Central memory CD8-positive, alpha-beta T cell (primary cell): ENCODE results near the gene KRTCAP2.

Experiments
- ATAC-seq: fragments of 150-1000 bp; cut with Tn5 transposase; replicated peaks from 2 replicates; pipeline ENCODE4 v1.10.0; 2022; ENCODE audit warnings: mild to moderate bottlenecking, moderate FRiP score, moderate number of reproducible peaks; ENCODE audit not compliant: poor library complexity, severe bottlenecking; ENCODE audit errors: extremely low read depth
- DNase-seq, 2 donors: peaks; one replicate each; pipeline ENCODE4 v3.0.0; 2021; ENCODE audit warnings: low spot score in 2 of 2
- H3K27ac Mint-ChIP-seq: one replicate; pipeline ENCODE4 v1.8.0; 2022; ENCODE audit warnings: low read depth, mild to moderate bottlenecking, moderate library complexity, mixed read lengths
- H3K27me3 Mint-ChIP-seq: one replicate; pipeline ENCODE4 v1.8.0; 2022; ENCODE audit warnings: mixed read lengths
- H3K36me3 Mint-ChIP-seq: one replicate; pipeline ENCODE4 v1.8.0; 2022; ENCODE audit warnings: mild to moderate bottlenecking, moderate library complexity, mixed read lengths; ENCODE audit not compliant: insufficient read depth
- H3K4me1 Mint-ChIP-seq: one replicate; pipeline ENCODE4 v1.8.0; 2022; ENCODE audit warnings: mixed read lengths
- H3K4me3 Mint-ChIP-seq: one replicate; pipeline ENCODE4 v1.8.0; 2022; ENCODE audit warnings: mild to moderate bottlenecking, moderate library complexity, mixed read lengths
- H3K9me3 Mint-ChIP-seq: one replicate; pipeline ENCODE4 v1.8.0; 2022; ENCODE audit warnings: mixed read lengths

The KRTCAP2 gene

DNA sequence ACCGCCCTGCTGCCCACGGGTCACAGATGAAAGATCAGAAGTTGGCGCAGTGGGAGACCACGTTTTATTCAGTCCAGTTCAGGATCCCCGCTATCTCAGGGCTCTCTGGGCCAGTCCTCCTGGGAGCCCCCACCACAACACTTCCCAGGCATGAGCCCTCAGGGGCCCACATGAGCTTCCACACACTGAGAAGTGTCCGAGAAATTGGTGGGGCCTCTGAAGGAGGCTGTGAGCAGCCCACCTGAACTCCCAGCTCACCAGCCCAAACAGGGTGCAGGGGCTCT lies 12.6 kb upstream of the KRTCAP2 start:
- ATAC-seq (no peak), DNase-seq (no peak)
- peaks cover 12% of the 10 kb centered on the region for H3K4me1 Mint-ChIP-seq
- no peak overlapping the region for H3K4me3 Mint-ChIP-seq
- peaks cover 7% of the 10 kb centered on the region for H3K36me3 Mint-ChIP-seq
- no peak overlapping the region for H3K27ac Mint-ChIP-seq
- H3K27me3 Mint-ChIP-seq: no peaks in the 10 kb centered on the region
- H3K9me3 Mint-ChIP-seq: no peaks in the 10 kb centered on the region

DNA sequence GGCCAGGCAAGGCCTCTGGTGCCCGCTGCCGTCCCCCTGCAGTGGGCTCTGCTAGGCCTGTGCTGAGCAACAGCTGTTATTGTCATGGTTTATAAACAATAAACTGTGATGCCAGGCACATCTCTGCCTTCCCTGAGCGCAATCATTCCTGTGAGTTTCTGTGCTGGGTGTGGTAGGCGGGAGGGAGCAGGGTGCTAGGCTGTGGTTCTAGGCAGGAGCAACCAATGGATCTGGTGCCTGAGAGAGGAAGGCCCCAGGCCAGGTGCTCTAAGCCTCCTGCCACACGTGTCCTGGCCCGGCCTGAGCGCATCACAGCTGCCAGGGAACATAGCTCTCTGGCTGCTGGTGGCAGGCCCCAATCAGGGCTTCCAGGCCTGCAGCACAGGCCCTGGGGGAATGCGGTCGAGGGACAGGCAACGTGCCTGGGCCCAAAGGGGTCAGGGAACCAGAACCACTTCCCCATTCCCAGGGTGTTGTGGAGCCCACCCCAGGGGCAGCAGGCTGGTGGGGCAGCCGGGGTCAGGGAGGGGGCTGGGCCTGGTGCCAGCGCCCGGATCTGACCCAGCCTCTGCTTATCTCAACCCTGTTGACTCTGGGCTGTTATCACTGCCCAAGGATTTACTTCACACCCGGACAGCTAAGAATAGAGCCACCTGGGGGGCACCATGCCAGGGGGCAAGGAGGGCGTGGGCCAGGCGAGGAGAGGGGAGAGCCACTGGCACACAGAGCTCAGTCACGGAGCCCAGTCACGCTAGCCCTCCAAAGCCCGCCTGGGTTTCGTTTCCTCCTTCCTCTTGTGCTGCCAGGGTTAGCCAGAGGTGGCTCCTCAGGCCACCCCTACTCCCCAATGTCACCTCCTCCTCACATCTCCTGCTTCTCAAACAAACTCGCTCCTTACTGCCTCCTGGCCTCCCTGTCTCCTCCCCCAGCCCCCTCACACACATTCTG lies 12.0 kb upstream of the KRTCAP2 start:
- ATAC-seq (no peak), DNase-seq (no peak)
- no peak overlapping the region for H3K27ac Mint-ChIP-seq
- H3K36me3 Mint-ChIP-seq: peaks cover 7% of the 10 kb centered on the region
- H3K27me3 Mint-ChIP-seq: no peaks in the 10 kb centered on the region
- no peak overlapping the region for H3K4me3 Mint-ChIP-seq
- peaks cover 12% of the 10 kb centered on the region for H3K4me1 Mint-ChIP-seq
- H3K9me3 Mint-ChIP-seq: no peaks in the 10 kb centered on the region

DNA sequence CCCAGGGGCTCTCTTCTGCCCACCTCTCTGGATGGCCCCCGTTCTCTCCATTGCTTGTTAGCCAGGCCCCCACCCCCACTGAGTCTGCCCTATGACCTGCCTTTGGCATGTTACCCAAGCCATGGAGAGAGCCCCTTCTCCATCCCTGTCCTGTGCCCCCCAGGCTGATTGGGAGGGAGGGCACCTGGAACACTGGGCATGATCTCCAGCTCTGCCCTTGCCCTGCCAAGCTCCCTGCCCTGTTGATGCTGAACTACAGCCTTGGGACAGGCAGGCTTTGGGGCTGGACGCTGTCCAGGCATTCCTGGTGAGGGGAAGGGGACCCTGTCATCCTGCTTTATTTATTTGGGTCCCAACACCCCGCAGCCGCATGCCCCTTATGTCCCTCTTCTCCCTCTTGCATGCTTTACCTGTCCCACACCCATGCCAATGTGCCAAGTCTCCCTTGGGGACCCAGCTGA lies 11.3 kb upstream of the KRTCAP2 start:
- Mint-ChIP-seq H3K4me1 (peaks cover 12% of the 10 kb centered on the region), H3K27ac (no peak overlapping the region), H3K36me3 (peaks cover 10% of the 10 kb centered on the region), H3K27me3 (no peaks in the 10 kb centered on the region), H3K9me3 (no peaks in the 10 kb centered on the region), H3K4me3 (no peak overlapping the region)
- DNase-seq: no peak
- no peak for ATAC-seq

DNA sequence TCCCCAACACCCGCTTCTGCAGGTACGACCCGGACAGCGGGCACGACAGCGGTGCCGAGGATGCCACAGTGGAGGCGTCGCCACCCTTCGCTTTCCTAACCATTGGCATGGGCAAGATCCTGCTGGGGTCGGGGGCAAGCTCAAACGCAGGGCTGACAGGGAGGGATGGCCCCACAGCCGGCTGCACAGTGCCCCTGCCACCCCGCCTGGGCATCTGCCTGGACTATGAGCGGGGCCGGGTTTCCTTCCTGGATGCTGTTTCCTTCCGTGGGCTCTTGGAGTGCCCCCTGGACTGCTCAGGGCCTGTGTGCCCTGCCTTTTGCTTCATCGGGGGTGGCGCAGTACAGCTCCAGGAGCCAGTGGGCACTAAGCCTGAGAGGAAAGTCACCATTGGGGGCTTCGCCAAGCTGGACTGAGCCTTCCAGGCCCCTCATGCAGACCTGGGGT lies 10.7 kb upstream of the KRTCAP2 start:
- no peak overlapping the region for H3K27ac Mint-ChIP-seq
- DNase-seq (no peak), ATAC-seq (no peak)
- H3K27me3 Mint-ChIP-seq: no peaks in the 10 kb centered on the region
- H3K4me3 Mint-ChIP-seq: no peak overlapping the region
- peaks cover 12% of the 10 kb centered on the region for H3K4me1 Mint-ChIP-seq
- H3K36me3 Mint-ChIP-seq: peaks cover 14% of the 10 kb centered on the region
- H3K9me3 Mint-ChIP-seq: no peaks in the 10 kb centered on the region

DNA sequence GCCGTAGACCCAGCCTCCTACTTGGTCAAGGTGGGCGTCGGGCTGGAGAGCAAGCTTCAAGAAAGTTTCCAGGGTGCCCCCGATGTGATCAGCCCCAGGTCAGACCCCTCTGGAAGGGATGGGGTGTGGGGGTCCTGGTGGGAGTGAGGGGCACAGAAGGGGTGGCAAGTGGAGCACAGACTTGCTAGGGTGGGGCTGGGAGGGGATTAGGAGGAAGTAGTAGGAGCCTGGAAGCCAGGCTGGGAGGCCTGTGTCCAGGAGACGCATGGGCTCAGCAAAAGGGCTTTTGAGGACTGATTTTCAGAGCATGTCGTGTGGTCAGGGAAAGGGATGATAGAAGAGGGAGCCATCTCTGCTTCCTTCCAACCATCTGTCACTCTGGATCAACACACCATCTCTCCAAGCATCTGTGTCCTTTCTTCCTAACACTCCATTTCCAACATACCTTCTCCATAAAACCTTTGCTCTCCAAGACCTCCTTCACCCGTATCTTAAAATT lies 9.0 kb upstream of the KRTCAP2 start:
- ATAC-seq: no peak
- Mint-ChIP-seq H3K9me3 (no peaks in the 10 kb centered on the region), H3K36me3 (peaks cover 15% of the 10 kb centered on the region), H3K4me3 (no peak overlapping the region), H3K27ac (no peak overlapping the region), H3K27me3 (no peaks in the 10 kb centered on the region), H3K4me1 (peaks cover 6% of the 10 kb centered on the region)
- no peak for DNase-seq

DNA sequence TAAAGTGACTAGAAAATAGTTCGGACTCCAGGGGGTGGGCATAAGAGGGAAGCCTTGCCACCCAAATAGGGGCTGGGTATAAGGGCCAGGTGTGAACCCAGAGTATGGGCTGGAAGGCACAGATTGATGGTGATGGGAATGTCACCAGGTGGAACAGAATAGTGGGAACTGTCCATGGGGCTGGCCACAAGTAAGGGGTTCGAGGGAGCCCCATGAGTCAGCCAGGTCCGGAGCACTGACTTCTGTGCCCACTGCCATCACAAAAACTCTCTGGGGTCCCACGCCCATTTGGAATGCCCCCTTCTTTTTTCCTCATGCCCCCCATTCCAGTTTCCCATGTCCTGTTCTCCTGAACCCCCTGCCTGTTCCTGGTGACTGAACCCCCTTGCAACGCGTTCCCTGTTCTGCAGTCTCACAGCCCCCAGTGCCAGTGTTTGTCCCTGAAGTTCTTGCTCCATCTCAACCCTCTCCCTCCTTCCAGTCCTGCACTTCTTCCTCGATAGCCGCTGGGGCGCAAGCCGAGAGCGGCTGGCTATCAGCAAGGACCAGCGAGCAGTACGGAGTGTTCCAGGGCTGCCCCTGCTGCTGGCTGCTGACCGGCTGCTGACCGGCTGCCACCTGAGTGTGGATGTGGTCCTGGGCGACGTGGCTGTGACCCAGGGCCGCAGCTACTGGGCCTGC lies 8.4 kb upstream of the KRTCAP2 start:
- no peak for DNase-seq
- Mint-ChIP-seq H3K9me3 (no peaks in the 10 kb centered on the region), H3K4me1 (peaks cover 12% of the 10 kb centered on the region), H3K27me3 (no peaks in the 10 kb centered on the region), H3K27ac (no peak overlapping the region), H3K4me3 (no peak overlapping the region), H3K36me3 (peaks cover 16% of the 10 kb centered on the region)
- no peak for ATAC-seq

DNA sequence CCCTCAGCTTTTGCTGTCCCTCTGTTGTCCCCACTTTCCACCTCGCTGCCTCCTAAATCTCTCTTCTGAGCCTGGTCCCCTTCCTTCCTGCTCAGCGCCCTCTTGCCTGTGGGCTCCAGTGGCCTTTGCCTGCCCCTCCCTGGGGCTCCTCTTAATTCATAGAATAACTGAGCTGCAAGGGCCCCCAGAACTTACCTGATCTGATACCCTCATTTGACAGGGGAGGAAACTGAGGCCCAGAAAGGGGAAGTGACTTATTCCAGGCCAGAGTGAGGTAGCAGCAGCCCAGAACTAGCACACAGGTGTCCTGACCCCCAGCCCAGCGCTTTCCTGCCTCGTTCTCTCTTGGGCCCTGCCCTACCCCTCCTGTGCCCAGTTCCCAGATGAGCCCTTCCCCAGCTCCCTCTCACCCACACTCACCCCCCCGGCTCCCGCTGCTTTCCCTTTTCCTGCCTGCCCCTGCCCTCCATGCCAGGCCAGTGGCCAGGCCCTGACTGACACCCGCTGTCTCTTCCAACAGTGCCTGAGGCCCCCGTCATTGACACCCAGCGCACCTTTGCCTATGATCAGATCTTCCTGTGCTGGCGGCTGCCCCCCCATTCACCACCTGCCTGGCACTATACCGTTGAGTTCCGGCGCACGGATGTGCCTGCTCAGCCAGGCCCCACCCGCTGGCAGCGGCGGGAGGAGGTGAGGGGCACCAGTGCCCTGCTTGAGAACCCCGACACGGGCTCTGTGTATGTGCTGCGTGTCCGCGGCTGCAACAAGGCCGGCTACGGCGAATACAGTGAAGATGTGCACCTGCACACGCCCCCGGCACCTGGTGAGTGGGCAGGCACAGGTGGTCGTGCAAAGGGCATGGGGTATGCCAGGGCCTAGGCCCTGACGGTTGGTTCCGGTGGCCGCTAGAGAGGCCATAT lies 6.3 kb upstream of the KRTCAP2 start:
- Mint-ChIP-seq H3K9me3 (no peaks in the 10 kb centered on the region), H3K36me3 (peaks cover 17% of the 10 kb centered on the region), H3K27ac (no peak overlapping the region), H3K4me3 (no peak overlapping the region), H3K27me3 (no peaks in the 10 kb centered on the region), H3K4me1 (peaks cover 19% of the 10 kb centered on the region)
- no peak for ATAC-seq
- DNase-seq: no peak

DNA sequence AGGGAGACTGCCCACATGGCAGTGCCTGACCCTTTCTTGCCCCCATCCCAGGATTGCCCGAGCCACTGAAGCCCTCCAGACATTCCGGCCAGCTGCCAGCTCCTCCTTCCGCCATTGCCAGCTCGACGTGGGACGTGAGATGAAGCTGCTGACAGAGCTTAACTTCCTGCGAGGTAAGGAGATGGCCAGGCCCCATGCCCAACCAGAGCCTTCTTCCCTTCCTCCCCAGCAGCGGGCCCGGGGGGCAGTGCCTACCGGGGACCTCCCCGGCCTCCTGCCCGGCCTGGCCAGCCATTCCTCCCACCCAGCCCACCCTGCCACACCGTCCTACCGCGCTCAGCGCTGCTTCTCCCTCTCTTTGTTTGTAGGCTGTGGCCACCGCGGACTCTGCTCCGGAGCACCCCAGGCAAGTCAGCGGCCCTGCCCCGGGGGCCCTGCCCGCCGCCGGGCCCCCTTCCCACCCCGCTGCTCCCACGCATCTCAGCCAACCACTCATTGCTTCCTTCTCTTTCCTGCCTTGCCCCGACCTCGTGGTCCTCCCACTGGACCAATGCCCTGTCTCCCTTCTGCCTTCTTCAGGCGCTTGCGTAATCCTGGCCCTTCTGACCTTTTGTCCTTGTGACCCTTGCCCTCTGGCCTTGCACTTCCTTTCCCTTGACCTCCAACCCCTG lies 5.5 kb upstream of the KRTCAP2 start:
- Mint-ChIP-seq H3K4me1 (peaks cover 27% of the 10 kb centered on the region), H3K36me3 (peaks cover 21% of the 10 kb centered on the region), H3K27ac (no peak overlapping the region), H3K27me3 (no peaks in the 10 kb centered on the region), H3K9me3 (no peaks in the 10 kb centered on the region), H3K4me3 (no peak overlapping the region)
- ATAC-seq: no peak
- no peak for DNase-seq

DNA sequence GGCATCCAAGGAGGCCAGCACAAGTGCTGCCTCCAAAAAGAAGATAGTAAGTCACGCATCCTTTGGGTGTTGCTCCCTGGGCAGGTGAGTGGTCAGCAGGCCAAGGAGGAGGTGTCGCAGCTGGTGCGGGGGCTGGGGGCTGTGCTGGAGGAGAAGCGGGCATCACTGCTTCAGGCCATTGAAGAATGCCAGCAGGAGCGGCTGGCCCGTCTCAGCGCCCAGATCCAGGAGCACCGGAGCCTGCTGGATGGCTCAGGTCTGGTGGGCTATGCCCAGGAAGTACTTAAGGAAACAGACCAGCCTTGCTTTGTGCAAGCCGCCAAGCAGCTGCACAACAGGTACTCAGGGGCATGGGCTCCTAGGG lies 4.8 kb upstream of the KRTCAP2 start:
- peaks cover 33% of the 10 kb centered on the region for H3K4me1 Mint-ChIP-seq
- ATAC-seq: no peak
- no peak overlapping the region for H3K4me3 Mint-ChIP-seq
- peaks cover 24% of the 10 kb centered on the region for H3K36me3 Mint-ChIP-seq
- H3K27ac Mint-ChIP-seq: no peak overlapping the region
- DNase-seq: no peak
- no peaks in the 10 kb centered on the region for H3K27me3 Mint-ChIP-seq
- no peaks in the 10 kb centered on the region for H3K9me3 Mint-ChIP-seq

DNA sequence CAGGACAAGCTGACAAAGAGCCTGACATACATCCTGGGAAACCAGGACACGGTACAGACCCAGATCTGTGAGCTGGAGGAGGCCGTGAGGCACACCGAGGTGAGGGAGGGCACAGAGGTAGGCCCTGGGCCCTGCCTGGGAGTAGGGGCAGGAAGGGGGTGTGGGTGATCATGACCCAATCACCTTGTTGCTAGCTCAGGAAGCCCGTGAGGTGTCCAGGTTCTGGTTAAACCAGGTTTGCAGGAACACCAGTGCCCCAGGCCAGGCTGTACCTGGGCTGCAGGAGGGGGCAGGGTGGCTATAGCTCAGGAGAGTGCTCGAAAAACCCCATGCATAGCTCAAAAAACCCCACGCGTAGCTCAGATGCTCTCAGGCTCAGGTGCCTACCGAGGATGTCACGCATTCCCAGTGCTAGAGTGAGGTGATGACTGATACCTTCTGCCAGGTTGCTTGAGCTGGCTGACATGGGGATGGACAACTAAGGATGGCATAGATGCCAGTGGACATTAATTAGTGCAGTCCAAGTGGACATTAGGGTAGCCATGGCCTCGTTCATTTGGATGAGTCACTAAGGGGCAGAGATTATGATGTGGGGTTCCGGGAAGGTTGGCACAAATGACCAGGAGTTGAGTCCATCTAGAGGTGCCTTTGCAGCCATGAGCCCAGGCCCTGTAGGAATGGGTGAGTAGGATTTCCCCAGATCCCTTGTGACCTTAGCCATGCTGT lies 4.3 kb upstream of the KRTCAP2 start:
- no peaks in the 10 kb centered on the region for H3K9me3 Mint-ChIP-seq
- DNase-seq (no peak), ATAC-seq (no peak)
- H3K4me3 Mint-ChIP-seq: no peak overlapping the region
- no peaks in the 10 kb centered on the region for H3K27me3 Mint-ChIP-seq
- peaks cover 37% of the 10 kb centered on the region for H3K4me1 Mint-ChIP-seq
- peaks cover 27% of the 10 kb centered on the region for H3K36me3 Mint-ChIP-seq
- no peak overlapping the region for H3K27ac Mint-ChIP-seq

DNA sequence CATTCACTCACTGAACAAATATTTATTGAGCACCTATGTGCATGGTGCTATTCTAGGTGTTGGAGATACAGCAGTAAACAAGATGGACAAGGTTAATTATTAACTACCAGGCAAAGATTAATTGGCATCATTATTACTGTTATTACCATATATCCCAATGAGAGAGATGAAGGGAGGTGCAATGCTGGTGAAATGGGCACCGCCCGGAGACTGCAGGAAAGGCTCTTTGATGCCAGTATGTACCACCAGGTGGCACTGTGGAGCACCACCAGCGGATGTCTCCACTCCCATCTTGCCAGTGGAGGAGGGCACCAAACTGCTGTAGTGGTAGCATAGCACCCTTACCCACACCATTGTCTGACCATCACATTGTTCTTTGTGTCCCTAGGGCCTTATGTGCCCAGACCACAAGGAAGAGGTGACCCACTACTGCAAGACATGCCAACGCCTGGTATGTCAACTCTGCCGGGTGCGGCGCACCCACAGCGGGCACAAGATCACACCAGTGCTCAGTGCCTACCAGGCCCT lies 3.5 kb upstream of the KRTCAP2 start:
- Mint-ChIP-seq H3K27ac (no peak overlapping the region), H3K36me3 (peaks cover 29% of the 10 kb centered on the region), H3K27me3 (no peaks in the 10 kb centered on the region), H3K4me3 (peak overlapping the region; percentile 30), H3K4me1 (peaks cover 43% of the 10 kb centered on the region), H3K9me3 (no peaks in the 10 kb centered on the region)
- peak; percentile 70 to 79 for DNase-seq
- peak; percentile 31 for ATAC-seq
